GM10266 (cell line): ENCODE measurements around the gene SPTBN1.

Source experiments
- DNase-seq: peaks from one replicate; pipeline ENCODE4 v3.0.0; 2012; ENCODE audit errors: extremely low spot score
- TF ChIP-seq, protein P1 (sequence below): IDR thresholded peaks from 2 replicates; pipeline ENCODE4 v1.5.1; 2012; ENCODE audit warnings: mild to moderate bottlenecking, low read depth; ENCODE audit not compliant: control insufficient read depth, insufficient read depth; ENCODE audit errors: missing control alignments

The SPTBN1 gene

GRCh38 chr2:54469484-54470053 is 13.4 kb downstream of the SPTBN1 start:
- TF ChIP-seq, protein P1, sequence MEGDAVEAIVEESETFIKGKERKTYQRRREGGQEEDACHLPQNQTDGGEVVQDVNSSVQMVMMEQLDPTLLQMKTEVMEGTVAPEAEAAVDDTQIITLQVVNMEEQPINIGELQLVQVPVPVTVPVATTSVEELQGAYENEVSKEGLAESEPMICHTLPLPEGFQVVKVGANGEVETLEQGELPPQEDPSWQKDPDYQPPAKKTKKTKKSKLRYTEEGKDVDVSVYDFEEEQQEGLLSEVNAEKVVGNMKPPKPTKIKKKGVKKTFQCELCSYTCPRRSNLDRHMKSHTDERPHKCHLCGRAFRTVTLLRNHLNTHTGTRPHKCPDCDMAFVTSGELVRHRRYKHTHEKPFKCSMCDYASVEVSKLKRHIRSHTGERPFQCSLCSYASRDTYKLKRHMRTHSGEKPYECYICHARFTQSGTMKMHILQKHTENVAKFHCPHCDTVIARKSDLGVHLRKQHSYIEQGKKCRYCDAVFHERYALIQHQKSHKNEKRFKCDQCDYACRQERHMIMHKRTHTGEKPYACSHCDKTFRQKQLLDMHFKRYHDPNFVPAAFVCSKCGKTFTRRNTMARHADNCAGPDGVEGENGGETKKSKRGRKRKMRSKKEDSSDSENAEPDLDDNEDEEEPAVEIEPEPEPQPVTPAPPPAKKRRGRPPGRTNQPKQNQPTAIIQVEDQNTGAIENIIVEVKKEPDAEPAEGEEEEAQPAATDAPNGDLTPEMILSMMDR, result no peak
- DNase-seq, result no peak

- DNase-seq, result no peak
Observed at GRCh38 chr2:54470266-54470938, 14.3 kb downstream of the SPTBN1 start.

DNA sequence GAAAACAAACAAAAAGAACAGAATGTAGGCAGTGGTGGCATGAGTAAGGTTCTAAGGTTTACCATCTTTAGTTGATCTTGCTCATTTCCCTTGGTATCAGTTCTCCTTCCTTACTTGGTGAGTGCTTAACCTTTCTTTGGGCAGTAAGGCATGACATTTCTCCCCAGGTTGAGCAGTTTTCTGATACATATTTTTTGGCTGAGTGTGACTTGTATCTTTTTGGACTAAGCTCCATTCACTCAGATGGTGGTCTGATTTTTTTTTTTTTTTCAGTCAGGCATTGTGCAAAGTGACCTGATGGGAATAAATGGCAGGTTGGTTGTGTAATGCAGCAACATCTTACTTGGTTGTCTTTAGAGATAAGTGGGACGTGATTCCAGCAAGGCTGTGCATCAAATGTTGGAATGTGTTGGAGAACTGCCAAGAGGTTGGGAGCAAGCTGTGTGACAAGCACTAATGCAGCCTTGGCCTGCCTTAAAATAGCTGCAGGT is 15.1 kb downstream of the SPTBN1 start:
- no peak for DNase-seq
- TF ChIP-seq, protein P1, result no peak

More at GRCh38 chr2:54470266-54470938, 14.3 kb downstream of the SPTBN1 start:
- TF ChIP-seq, protein P1, result no peak

- TF ChIP-seq, protein P1, result no peak
- DNase-seq, result no peak
Observed at GRCh38 chr2:54473851-54474250, 17.7 kb downstream of the SPTBN1 start.

GRCh38 chr2:54475285-54475684 is 19.2 kb downstream of the SPTBN1 start:
- TF ChIP-seq, protein P1, result no peak
- DNase-seq, result no peak

DNA sequence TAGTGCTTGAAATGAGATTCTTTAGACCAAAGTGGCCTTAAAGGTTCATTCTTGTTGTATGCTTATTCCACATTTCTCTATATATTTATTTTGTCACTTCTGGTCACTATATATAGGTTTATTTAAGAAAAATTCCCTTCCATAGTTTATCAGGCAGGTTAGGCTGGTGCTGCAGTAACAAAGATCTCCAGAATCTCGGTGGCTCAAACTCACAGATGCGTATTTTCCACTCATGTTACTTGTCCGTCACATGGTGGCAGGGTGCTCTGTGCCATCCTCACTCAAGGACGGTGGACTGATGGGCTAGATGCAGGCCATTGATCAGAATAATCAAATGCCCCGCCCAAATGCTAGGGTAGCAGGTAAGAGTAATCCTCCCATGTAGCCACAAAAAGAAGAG is 19.8 kb downstream of the SPTBN1 start:
- TF ChIP-seq, protein P1, result no peak
- DNase-seq, result no peak

GRCh38 chr2:54476852-54477251 is 20.7 kb downstream of the SPTBN1 start:
- TF ChIP-seq, protein P1, result no peak

More at GRCh38 chr2:54476852-54477251, 20.7 kb downstream of the SPTBN1 start:
- no peak for DNase-seq
